Endometrial microvascular endothelial cells (primary cell): ENCODE data around the gene JUNB. TPM values are rescaled to one million over a fixed set of nuclear protein-coding genes. Genes with fewer than 3 reads are reported as not detected.

Source experiments
- in situ Hi-C: cut with HindIII; loops from 2 replicates; pipeline ENCODE4 v1.10.0; 2017; ENCODE audit warnings: low sequenced_read_pairs, low pct_unique_long_range_greater_than_20kb; ENCODE audit errors: inconsistent ontology term
- total RNA-seq: library from RNA; depleted of rRNA; stranded (reverse); fragments of >200 nt; gene quantifications from one replicate; pipeline ENCODE4 v1.2.3, GENCODE V29; 2015; ENCODE audit errors: inconsistent ontology term

The JUNB gene
- total RNA-seq, 1 donor from 2014 or later: 19.7 TPM

DNA sequence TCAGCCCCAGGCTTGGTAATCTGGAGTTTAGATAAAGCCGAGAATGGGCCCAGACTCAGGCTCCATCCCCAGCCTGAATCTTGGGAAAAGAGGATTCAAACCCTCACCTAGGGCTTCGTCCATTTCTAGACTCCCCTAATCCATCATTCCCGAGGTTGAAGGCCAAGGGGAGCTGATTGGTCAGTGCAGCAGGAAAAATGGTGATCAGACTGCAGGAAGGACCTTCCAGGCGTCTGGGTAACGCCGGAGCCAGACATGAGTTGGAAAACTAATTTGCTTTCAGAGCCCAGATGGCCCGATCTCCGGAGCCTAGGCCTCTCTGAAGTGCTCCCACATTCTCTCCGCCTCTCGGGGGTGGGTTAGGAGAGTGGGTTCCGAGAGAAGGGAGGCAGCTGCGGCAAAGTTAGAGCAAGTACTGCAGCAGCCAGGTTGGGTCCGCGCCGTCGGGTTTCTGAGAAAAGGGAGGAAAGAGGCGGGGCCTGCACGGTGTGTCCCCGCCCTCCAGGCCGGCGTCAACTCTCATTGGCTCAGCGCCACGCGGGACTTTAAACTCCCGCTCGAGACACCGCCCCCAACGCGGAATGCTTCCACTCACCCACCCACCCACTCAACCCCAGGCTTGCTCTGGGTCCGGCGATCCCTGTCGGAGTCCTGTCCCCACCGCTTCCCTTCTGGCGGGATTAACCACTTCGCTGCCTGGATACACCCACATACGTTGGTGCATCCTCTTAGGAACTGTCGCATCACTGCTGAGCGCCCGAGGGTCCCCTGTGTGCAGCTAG, 43.9 kb downstream of the JUNB start:
- in situ Hi-C loops: no loop called here

DNA sequence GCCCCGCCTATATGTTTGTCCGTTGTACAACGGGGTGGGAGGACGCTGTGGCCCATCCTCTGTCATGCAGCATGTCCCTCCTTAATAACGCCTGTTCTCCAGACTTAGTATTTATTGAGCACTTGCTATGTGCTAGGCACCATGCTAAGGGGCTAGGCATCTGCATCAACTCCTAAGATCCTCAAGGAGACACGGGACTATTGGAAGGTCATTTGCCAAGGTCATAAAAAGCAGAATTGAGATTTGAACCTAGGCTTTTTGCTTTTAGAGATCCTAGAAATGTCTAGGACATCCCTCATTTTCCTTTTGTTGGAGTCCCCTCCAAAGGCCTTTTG, 45.2 kb downstream of the JUNB start:
- in situ Hi-C loops: no loop called here

DNA sequence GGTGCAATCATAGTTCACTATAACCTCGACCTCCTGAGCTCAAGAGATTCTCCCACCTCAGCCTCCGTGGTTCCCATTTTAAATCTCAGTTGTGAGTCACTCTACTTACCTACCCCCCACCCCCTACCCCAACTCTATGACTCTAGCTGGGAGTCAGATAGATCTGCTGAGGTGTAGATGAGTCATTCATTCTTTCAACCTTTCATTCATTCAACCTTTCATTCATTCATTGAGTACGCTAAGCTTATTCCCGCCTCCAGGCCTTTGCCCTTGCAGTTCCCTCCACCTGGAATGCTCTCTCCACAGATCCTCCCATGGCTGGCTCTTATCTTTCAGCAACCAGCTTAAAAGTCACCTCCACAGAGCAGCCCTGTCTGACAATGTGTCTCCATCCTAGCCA, 45.9 kb downstream of the JUNB start:
- in situ Hi-C loops: no loop called here

- in situ Hi-C loops: no loop called here
Observed at GRCh38 chr19:12838182-12838885, 47.0 kb downstream of the JUNB start, which contains the start of gene MAST1. Gene MAST1, plus strand, starts transcription at chr19:12838515. Its CDS starts 58 bp downstream, at chr19:12838573.

DNA sequence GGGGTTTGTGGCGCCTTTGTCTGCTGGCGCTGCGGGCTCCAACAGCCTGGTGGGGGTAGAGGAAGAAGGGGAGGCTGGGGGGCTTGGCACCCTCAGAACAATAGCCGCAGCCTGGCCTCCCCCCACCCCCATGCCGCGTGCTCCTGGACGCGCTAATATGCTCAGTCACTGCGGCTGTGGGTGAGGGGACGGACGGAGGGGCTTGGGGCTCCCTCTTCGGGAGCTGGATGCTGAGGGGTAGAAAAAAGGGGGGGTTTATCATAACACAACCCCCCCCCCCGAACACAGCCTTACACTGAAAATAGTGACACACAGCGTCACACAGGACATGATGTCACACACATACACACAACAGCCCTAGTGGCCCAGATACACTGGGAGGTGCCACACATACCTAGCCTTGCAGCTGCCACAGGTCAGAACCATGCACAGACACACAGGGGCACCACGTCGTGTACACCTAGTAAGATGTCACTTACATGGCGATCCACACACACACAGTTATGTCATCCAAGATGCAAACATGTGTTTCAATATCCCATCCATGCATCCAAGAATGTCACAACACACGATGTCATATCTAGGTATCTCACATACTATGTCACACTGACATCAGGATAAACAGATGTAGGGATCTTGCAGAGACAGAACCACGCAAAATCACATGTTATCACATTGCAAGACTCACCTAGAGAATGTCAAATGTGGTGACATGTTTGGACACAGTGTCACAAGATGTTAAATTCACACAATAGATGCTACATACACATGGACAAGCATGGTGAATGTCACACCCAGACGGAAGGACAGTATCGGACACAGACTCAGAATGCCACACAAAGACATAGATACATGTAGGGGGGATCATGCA, 47.8 kb downstream of the JUNB start:
- in situ Hi-C loops: no loop called here

GRCh38 chr19:12840091-12841079, 49.1 kb downstream of the JUNB start:
- in situ Hi-C loops: no loop called here

DNA sequence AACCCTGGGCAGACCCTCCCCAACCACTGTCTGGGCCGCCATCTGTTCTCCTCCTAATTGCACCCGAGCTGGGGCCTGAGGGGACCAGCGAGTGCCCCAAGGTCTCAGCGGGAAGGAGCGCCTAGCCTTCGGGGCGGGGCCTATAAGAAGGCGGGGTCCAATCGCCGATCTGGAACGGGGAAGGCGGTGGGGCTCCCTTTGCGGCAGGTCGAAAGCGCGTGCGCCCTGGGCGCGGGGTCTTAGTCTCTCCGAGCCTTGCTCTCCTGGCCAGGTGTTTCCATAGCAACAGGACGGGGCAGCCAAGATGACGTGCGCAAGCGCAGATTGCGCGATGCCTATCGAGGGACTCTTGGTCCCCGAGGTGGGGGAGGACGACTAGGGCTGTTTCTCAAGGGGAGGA, 49.8 kb downstream of the JUNB start:
- in situ Hi-C loops: no loop called here

GRCh38 chr19:12842511-12842910, 51.2 kb downstream of the JUNB start:
- in situ Hi-C loops: no loop called here

Other genes with a start within 250 kb of the JUNB start
- 2.9 TPM for gene ZNF564, start 240.0 kb upstream of the JUNB start, total RNA-seq
- 3.2 TPM for gene ZNF490, start 180.7 kb upstream of the JUNB start, total RNA-seq
- gene ZNF791, start 180.6 kb upstream of the JUNB start, total RNA-seq: 10.0 TPM
- 58.4 TPM for gene MAN2B1, start 124.7 kb upstream of the JUNB start, total RNA-seq
- gene WDR83, start 124.7 kb upstream of the JUNB start, total RNA-seq: 5.5 TPM
- 86.4 TPM for gene DHPS, start 109.6 kb upstream of the JUNB start, total RNA-seq
- not detected for gene GNG14, start 103.5 kb upstream of the JUNB start, total RNA-seq
- gene FBXW9, start 94.9 kb upstream of the JUNB start, total RNA-seq: 7.2 TPM
- gene TNPO2, start 67.6 kb upstream of the JUNB start, total RNA-seq: 23.1 TPM
- gene TRIR, start 56.8 kb upstream of the JUNB start, total RNA-seq: 359 TPM
- gene GET3, start 54.0 kb upstream of the JUNB start, total RNA-seq: 131 TPM
- not detected for gene BEST2, start 39.7 kb upstream of the JUNB start, total RNA-seq
- 6.6 TPM for gene HOOK2, start 15.9 kb upstream of the JUNB start, total RNA-seq
- 259 TPM for gene PRDX2, start 10.3 kb downstream of the JUNB start, total RNA-seq
- not detected for gene THSD8, start 10.6 kb downstream of the JUNB start, total RNA-seq
- gene RNASEH2A, start 15.1 kb downstream of the JUNB start, total RNA-seq: 40.8 TPM
- not detected for gene RTBDN, start 43.1 kb downstream of the JUNB start, total RNA-seq
- 0.09 TPM for gene MAST1, start 47.0 kb downstream of the JUNB start, total RNA-seq
- gene DNASE2, start 90.0 kb downstream of the JUNB start, total RNA-seq: 35.1 TPM
- gene KLF1, start 95.7 kb downstream of the JUNB start, total RNA-seq: not detected
- gene GCDH, start 99.7 kb downstream of the JUNB start, total RNA-seq: 53.9 TPM
- gene SYCE2, start 127.8 kb downstream of the JUNB start, total RNA-seq: not detected
- 91.9 TPM for gene FARSA, start 142.2 kb downstream of the JUNB start, total RNA-seq
- 1,581 TPM for gene CALR, start 147.1 kb downstream of the JUNB start, total RNA-seq
- gene RAD23A, start 154.4 kb downstream of the JUNB start, total RNA-seq: 138 TPM
- 41.4 TPM for gene GADD45GIP1, start 165.7 kb downstream of the JUNB start, total RNA-seq
- gene DAND5, start 178.1 kb downstream of the JUNB start, total RNA-seq: not detected
- 7.9 TPM for gene NFIX, start 204.0 kb downstream of the JUNB start, total RNA-seq